Measurements from ENCODE around the gene VTI1A.
"Not testable (repeated sequence)": the region's sequence is repeated elsewhere in the genome, so short reads cannot be mapped to it uniquely, and the experiment has no call there.

VTI1A gene

DNA sequence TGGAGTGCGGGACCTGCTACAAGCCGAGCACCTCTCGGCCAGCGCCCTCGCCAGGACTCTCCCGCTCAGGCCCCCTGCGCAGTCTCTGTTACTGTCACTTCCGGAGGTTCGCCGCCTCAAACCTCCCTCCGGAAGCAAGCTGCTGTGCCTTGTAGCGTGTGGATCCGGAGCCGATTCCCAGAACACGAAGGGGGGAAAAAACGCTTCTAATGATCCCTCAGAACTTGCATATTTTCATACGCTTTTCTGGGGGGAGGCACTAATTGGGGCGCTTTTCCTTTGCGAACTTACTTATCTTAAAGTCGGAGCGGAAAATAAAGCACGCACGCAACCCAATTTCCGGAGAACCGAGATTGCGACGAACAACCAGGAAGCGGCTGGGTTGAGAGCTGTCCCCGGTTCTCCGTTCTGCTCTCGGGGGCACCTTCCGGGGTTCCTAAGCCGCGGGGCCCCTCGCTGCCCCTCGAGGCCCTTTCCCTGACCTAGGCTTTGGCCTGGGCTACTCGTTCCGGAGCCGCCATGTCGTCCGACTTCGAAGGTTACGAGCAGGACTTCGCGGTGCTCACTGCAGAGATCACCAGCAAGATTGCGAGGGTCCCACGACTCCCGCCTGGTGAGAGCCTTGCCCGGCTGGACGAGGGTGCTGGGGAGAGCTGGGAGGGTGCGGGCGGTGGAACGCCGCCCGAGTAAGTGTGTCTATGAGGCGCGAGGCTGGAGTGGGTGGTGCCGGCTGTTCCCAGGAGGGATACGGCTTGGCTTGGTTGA, at the start of gene VTI1A, which contains the start of gene ZDHHC6:
TSS of gene VTI1A (plus strand) at position 361 of the 765 bp plus-strand sequence. CDS start at position 520, 159 bp downstream.
TSS of gene ZDHHC6 (minus strand) at position 60 of the 765 bp plus-strand sequence. CDS start 1,478 bp downstream, outside the sequence.
- peak; percentile 86 for DNase-seq

DNA sequence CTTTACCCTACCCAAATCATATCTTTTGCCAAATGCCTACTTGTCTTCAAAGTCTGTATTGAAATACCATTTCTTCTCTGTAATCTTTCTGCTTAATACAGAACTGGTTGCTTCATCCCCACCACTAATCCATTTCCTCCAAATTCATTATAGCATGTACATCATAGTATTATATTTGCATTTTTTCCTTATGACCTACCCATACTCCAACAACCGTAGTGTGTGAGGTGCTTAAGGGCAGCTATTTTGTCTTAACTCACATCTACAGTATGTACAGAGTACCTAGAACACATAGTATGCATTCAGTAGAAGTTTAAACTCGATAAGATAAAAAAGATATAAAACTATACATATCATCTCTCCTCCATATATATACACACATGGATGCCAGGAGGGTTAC, 49.4 kb upstream of the VTI1A start:
- no peak for DNase-seq

DNA sequence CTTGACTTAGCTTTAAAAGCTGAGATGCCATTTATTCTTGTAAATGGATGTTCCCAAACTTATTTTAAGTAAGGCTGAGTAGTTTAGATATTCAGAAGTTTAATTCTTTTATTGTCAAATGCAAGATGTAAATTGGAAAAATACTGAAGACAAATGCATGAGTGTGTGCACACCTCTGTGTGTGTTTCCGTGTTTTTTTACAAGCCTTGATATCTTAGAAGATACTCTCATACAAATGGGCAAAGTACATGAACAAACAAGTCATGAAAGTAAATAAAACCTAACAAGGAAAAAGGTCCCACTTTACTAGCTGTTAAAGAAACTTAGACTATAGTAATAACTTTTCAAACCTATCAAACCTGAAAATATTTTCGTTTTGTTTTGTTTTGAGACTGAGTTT, 44.1 kb upstream of the VTI1A start:
- DNase-seq = no peak

DNA sequence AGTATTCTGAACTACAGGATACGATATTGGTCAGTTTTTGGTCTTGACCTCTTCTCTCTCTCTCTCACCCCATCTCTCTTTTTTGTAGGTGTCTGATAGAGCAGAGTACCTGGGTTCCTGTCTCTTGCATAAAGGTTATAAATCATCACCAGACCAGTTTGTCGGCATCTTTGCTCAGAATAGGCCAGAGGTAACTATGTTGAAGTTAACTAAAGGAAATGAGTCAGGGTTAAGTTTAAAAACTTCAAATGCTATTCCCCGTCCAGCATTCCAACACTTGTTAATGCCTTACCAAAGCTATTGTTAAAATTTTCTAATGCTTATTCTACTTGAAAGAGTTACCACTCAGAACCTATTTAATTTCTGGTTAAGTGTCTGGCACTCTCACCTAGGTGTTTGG, 42.4 kb upstream of the VTI1A start:
- no peak for DNase-seq

DNA sequence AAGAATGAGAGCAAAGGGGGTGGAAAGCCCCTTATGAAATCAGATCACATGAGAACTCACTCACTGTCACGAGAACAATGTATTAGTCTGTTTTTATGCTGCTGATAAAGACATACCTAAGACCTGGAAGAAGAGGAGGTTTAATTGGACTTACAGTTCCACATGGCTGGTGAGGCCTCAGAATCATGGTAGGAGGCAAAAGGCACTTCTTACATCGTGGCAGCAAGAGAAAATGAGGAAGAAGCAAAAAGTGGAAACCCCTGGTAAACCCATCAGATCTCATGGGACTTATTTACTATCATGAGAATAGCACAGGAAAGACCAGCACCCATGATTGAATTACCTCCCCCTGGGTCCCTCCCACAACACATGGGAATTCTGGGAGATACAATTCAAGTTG, 40.2 kb upstream of the VTI1A start:
- not testable (repeated sequence) for DNase-seq

DNA sequence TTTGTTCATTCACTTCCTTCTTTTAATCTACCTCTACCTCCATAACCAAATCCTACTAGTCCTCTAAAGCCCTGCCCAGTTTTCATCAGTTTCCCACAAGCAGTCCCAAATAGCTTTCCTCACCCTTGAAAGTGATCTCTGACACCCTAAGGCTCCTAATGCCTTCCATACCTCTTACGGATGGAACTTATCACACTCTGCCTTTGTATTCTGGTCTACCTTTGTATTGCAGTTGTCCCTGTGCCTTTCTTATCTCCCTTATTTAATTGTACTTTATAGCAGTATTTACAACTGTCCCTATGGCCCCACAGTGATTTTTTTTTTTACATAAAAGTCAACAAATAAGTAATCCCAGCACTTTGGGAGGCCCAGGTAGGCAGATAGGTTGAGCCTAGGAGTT, 39.3 kb upstream of the VTI1A start:
- DNase-seq = no peak

DNA sequence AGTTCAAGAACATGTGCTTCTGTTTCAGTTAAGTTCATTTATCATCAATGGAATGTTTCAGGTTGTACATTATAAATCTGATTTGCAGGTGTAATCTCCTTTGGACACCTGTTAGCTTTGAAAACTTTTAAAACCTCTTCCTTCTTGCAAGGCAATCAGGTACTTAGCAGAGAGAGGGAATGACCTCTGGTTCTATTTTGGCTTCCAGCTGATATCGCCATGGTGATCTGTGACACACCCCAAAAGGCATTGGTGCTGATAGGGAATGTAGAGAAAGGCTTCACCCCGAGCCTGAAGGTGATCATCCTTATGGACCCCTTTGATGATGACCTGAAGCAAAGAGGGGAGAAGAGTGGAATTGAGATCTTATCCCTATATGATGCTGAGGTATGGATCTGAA, 37.7 kb upstream of the VTI1A start:
- no peak for DNase-seq

DNA sequence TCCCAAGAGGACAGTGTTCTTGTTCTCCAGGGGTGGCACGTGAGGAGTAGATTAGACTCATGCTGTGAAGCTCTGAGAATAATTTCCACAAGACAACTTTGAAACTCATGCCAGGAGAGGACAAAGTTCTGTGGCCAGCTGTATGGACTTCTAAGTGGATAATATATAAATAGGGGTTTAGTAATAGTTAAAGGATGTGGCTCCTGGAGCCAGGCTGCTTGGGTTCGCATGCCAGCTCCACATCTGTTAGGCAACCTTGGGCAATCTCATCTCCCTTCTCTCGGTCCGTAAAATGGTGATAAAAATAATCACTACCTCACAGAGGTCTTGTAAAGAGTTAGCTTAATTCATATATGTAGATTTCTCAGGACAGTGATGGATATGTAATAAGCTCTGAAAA, 37.3 kb upstream of the VTI1A start:
- DNase-seq = no peak

DNA sequence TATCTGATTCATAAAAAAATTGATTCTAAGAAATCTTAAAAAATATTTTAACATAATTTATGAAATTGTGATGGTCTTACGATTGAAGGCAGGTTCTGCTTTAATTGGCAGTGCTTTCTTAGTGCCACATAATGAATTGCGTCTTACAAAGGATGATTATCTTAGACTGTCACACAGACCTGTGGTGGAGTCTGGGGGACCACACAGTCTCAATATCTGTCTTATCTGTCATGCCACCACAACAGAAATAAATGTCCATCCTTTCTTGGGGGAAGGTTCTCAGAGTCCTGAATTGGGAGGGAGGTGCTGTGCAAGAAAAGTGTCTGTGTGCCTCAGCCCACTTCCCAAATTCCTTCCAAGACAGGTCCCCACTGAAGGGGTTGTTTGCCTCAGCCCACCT, 34.3 kb upstream of the VTI1A start:
- DNase-seq = no peak

DNA sequence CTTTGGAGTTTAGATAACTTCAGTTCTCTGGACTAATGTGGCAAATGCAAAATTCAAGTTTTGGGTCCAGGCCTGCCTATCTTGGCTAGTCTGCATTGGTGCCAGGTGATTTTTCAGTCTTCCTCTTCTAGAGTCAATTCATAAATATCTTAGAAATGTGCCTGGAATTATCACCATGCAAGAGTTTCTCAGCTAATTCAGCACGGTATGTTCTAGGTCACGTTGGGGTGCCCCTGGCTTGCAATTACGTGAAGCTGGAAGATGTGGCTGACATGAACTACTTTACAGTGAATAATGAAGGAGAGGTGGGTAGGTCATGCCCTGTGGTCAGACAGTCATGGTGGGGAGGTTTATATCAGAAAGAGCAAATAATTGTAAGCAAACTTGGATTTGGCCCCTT, 25.3 kb upstream of the VTI1A start:
- no peak for DNase-seq

DNA sequence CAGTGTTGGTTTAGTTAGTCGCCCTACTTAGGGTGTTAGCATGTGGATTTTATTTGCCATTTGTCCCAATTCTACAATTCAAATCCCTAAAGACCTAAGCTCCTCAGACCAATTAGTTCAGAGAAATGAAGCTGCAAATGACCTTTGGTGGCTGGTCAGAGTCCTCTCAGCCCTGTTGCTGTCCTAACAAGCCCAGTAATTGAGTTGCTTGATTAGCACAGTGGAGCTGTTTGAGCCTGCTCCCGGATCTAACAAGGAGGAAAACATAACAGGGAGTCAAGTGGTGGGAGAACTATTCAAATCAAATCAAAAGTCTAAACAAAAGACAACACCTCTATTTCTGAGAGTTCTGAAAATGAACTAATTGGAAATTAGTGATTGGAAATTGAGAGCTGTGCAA, 22.4 kb upstream of the VTI1A start:
- no peak for DNase-seq

DNA sequence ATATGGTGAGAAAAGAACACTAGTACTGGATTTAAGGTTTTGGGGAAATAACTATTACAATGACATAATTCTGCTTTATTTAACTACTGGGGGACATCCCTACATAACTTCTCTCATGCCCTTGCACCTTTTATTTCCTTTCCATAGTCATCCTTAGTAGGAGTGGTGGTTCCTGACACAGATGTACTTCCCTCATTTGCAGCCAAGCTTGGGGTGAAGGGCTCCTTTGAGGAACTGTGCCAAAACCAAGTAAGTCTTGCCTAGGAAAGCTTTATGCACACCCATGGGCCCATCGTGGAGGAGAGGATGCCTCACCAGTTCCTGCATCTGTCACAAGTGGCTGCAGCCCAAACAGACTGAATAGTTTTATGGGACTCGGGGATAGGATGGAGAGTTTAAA, 20.9 kb upstream of the VTI1A start:
- DNase-seq = no peak

DNA sequence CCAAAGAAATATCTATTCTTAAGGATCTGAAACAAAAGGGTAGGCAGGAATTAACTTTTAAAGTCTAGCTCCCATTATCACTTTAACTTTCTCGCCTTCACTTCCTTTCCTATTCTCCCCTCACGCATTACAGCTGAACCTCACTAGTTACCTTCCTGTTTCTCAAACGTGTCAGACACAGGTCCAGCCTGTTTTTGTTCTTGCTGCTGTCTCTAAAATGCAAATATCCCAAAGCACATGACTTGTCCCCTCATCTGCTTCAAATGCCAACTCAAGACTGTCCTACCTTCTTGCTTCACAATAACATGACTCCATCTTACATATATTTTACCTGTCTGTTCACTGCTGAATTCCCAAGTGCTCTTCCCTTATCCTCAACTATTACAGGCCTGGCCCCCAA, 17.9 kb upstream of the VTI1A start:
- no peak for DNase-seq

DNA sequence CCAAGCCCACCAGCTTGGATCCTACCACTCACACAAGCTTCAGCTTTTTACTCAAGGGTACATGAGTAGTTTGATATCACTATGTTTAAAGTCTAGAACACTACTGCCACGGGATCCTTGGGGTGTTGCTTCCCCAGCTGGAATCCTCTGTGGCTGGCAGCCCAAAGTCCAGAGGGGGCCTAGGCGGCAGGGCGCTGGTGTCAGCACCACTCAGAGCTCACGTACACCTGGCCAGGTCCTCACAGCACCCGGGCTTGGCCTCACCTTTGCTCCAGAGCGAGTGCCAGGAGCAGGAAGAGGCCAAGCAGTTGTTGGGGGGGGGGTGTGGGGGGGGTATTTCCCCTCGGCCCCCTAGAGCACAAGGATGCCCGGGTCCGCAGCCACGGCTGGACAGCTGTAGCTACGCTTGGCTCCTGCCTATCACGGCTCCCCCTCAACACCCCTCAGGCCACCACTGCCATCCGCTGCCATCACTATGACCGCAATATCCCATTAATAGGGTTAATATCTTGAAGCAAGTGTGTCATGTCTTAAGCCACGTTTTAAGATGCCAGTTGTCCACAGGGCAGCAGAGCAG, 17.3 kb upstream of the VTI1A start:
- DNase-seq = no peak

DNA sequence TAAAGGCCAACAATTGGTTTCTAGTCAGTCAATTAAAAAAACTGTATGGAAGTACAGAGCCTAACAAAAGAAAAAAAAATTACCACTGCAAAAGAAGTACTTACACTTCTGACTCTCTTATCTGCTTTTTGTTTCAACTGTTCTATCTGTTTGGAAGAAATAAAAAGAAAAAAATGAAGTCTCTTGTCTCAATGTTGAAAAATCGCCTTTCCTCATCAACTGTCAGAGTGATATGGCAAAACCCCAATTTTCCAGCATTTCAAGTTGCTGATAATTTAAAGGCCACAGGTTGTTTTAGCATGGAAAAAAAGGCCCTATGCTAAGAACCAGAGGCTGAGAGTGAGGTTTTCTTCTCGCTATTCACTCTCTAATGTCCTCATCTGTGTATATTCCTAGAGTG, 13.9 kb upstream of the VTI1A start:
- DNase-seq = no peak

DNA sequence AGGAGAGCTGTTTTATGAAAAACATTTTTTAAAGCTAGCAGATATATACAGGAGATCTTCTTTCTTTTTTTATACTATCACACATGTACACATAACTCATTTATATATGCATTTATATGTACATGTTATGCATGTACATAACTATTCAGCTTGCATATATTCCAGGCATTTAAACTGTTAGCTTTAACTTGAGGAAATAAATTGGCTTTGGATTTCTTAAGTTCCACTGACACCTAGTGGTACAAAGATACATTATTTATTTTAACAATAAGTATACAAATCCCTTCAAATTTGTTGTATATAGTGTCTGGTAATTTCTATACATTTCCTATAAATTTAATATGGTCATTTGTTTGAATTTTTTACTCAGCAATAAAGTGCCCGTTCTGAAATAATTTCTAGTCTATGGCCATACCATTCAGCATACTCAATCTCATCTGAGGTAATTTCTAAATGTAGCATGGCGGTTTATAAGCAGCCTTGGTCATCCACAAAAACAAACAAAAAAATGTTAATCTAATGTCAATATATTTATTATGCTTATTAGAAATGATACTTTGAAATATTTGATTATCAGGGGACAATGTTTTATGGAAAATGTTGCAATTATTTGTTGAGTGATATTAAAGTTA, 11.9 kb upstream of the VTI1A start:
- peak; percentile 17 for DNase-seq

DNA sequence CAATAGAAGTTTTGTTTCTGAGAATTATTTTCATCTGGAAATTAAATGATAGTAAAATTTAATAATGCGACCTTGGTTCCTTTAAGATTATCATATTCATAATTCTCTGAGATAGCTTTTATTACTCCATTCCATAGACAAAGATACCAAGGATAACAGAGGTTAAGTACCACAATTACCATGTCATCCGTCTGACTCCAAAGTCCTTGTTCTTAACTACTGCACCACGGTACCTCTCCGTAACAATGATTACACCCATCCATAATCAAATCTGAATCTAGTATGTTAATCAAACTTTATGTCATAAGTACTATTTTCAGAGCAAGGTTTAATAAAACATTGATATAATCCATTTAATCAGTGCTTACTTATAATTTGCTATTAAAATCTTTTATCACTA, 8.7 kb upstream of the VTI1A start:
- no peak for DNase-seq

DNA sequence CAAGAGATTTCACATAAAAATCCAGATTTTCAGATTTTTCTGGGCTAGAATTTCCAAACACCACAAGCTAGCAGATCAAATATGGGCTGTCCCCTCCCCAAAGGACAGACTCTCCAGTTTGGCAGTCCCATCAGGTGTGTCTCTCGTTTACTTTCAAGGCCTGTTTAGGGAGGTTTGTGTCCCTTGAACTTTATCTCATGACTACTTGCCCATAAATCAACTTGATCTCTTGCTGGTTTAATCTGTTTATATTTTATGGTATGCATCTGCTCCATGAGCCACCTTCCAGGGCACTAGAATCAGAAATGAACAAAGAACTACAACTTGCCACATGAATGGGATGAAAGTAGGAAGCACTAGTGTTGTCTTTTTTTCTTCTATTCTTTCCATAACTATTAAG, 5.5 kb upstream of the VTI1A start:
- DNase-seq = no peak

DNA sequence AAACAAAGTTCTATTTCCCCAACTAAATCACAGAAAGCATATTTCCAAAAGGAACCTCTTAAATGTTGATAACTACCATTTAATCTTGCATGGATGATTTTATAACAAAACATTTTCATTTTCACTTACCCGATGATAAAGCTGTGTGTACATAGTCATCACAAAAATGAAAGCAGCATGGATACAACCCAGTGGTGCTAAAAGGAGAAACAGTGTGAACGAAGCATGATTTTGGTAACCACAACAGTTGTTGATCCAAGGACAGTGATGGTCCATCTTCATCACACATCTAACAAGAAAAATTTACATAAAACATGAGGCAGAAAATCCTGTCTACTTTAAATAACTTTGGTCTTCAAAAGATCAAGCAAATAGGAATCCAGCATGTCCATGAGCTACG, 5.0 kb upstream of the VTI1A start:
- peak; percentile 45 for DNase-seq

DNA sequence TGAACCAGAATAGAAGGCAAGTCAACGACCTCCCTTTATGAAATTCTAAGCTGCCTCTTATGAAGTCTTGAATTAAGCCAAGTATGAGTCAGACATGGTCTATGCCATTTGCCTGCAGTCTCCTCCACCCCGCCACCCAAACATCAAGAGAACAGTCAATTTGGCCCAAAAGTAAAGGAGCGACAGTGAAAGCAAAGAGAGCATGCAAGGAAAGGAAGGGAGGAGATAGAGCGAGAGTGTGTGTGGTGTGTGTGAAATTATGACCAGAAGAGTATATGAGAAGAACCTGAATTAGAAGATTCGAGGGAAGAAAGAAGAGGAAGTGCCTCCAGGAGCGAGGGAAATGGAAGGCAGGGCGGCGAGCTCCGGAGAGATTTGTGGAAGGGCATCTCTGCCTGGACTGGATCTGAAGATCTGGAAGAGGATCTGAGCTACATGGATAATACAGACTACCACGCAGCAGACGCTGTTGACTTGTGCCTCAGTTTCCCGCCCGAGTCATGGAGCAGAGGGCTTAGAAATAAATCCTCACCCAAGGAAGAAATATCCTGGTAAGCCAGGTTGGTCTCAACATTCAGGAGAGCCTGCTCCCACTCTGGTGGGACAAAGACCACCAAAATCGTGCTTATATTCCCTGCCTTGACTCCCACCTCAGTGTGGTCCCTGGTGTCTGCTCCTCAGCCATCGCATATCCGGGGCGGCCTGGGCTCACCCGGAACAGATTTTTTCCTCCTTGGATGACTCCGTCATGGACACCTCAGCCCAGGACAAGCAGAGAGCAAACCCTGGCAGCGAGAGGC, 760 bp upstream of the VTI1A start:
- peak; percentile 5 for DNase-seq

DNA sequence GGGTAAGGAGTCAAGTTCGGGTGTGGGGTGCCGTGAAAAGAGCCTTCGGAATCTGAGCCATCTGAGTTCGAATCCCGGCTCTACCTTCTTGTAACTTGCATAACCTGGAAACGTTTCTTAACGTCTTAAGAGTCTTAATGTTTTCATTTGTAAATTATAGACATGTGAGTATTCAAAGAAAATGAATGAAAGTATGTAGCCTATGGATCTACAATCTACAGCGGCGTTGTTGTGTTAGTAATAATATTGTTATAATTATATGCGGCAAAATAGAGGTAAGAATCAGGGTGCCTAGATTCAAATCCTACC, 559 bp downstream of the VTI1A start:
- DNase-seq = peak; percentile 15

DNA sequence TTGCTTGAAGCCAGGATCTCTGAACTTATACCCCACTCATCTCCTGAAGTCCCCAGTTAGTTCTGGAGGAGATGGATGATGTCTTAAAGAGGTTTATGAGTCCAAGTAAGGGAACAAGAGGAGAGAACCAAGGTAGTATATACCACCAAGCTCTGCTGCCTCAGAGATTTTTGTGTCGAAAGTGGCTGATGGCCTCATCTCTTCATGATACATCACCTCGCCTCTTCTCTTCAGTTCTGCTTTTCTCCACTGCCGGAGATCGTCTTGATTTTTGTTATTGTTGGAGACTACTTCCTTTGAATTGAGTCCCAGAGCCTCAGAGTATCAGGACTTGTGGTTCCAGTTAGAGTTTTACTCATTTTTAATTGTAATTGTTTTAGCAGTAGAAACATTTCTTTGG, 1.9 kb downstream of the VTI1A start:
- no peak for DNase-seq

DNA sequence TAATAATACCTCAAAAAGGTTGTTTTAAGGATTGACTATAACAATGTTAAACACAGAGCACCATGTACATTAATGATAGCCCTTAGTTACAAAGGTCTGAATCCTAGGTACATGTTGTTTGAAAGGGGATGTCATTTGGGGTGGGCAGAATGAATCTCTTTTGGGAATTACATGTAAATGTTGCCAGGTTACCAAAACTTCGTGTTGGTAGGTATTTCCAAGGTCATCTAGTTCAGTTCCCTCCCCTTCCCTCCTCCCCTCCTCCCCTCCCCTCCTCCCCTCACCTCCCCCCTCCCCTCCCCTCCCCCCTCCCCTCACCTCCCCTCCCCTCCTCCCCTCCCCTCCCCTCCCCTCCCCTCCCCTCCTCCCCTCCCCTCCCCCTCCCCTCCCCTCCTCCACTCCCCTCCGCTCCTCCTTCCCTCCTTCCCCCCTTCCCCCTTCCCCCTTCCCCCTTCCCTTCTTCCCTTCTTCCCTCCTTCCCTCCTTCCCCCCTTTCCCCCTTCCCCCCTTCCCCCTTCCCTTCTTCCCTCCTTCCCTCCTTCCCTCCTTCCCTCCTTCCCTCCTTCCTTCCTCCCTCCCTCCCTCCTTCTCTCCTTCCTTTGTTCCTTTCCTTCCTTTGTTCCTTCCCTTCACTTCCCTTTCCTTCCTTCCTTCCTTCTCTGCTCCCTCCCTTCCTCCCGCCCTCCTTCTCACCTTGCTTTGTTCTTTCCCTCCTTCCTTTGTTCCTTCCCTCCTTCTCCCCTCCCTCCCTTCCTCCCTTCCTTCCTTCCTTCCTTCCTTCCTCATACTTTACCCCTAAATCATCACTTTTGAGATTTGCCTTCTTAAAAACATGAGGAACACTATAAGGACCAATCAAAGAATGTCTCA, 8.1 kb downstream of the VTI1A start:
- no peak for DNase-seq

Data from activated CD4-positive, alpha-beta T cell treated with anti-CD3 and anti-CD28 coated beads, Interleukin-2, amount 50 U/mL, for 16 hours (primary cell).